Stomach (tissue), 4 donors: ENCODE results near the gene MGAT5.

Experiments used
- CTCF ChIP-seq, 7 experiments: fragments of 450-650 bp in 4 of 7; fragments of 200-600 bp in 3 of 7; sonication (generic) in 3 of 7; IDR thresholded peaks; one replicate each; pipeline ENCODE4 v1.5.1; 2016 to 2019; ENCODE audit warnings: antibody characterized with exemption in 7 of 7, control low read depth in 2 of 7, mild to moderate bottlenecking in 1 of 7
- EP300 ChIP-seq: sonication (generic); formaldehyde crosslinking; IDR thresholded peaks from one replicate; pipeline ENCODE4 v1.6.1; 2017; ENCODE audit warnings: antibody characterized with exemption
- POLR2A ChIP-seq, 4 donors: fragments of 450-650 bp; IDR thresholded peaks; one replicate each; pipeline ENCODE4 v1.6.1; 2016; ENCODE audit warnings: antibody characterized with exemption in 4 of 4, control low read depth in 2 of 4, mild to moderate bottlenecking in 1 of 4, moderate library complexity in 1 of 4
- POLR2AphosphoS5 ChIP-seq, 3 donors: sonication (generic); formaldehyde crosslinking; IDR thresholded peaks; one replicate each; pipeline ENCODE4 v1.6.1; 2016; ENCODE audit warnings: antibody characterized with exemption in 3 of 3

- TF ChIP-seq POLR2AphosphoS5 (IDR thresholded peaks at IDR 0.05) (no peak), CTCF (IDR thresholded peaks at IDR 0.05) (no peak), POLR2A (IDR thresholded peaks at IDR 0.05) (no peak), EP300 (no peak)
These were observed 97.1 kb downstream of the MGAT5 start for GRCh38 chr2:134351016-134351415.
